ENCODE results near the gene NCKAP5. TPM values are rescaled to one million over a fixed set of nuclear protein-coding genes. Genes with fewer than 3 reads are reported as not detected.
A peak's percentile ranks its signal among the peaks of the same experiment; 100 is the strongest.

NCKAP5 gene
- total RNA-seq, 6 donors from 2014 or later = 22.1 to 51.1 (median 41.4) TPM

DNA sequence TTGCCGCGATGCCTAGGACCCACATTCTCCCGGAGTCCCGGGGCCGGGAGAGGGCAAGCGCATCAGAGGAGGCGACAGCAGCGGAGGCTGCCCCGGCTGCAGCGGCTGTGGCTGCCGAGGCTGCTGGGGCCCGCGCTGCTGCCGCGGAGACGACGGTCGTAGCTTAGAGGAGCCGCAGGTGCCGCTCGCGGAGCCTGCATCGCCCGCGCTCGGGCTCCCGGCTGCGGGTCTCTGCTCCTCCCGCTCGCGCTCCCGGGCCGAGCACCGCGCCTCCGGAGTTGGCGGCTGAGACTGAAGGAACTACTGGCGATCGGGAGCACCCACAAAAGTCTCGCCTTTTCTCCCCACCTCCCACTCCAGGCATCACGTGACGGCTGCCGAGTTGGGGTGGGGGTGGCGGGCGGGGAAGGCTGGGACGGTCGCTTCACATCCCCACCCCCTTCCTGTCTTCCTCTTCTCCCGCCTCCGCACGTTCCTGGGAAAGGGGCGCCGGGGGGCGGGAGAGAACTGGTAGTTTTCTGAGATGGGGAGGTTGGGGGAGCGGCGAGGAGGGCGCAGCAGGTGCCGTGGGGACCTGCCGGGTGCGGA is 898.3 kb downstream of the NCKAP5 start, which contains the start of gene LYPD1:
LYPD1 (minus strand) TSS at position 298 of the 588 bp plus-strand sequence; CDS start at position 25, 273 bp downstream.
- DNase-seq (peak in 1 of 2 donors; percentile 84), ATAC-seq (ENCODE audit: low FRiP score in 2 of 2) (peak in 1 of 2 donors; percentile 41)
- H3K4me1 ChIP-seq = peaks cover 21 to 34% (median 32%) of the 10 kb centered on the region in 4 donors
- H3K27ac ChIP-seq = no peak within 1 kb of the TSS
- no peaks in the 10 kb centered on the region for H3K36me3 ChIP-seq
- TF ChIP-seq POLR2A (IDR thresholded peaks at IDR 0.05) = no peak
- TF ChIP-seq CTCF (IDR thresholded peaks at IDR 0.05) = no peak
- no peak for TF ChIP-seq POLR2AphosphoS5 (IDR thresholded peaks at IDR 0.05)
- TF ChIP-seq EP300 (IDR thresholded peaks at IDR 0.05) = no peak
- H3K9me3 ChIP-seq = no peaks in the 10 kb centered on the region
- 5% methylated on average over 34 of the region's 59 CpGs; no CpG with 5 or more reads in 1 of the 2 donors for WGBS, 2 donors
- peaks cover 0 to 34% (median 15%) of the 10 kb centered on the region in 4 donors for H3K27me3 ChIP-seq
- peak within 1 kb of the TSS; percentile 42 to 54 (median 49) for H3K4me3 ChIP-seq

DNA sequence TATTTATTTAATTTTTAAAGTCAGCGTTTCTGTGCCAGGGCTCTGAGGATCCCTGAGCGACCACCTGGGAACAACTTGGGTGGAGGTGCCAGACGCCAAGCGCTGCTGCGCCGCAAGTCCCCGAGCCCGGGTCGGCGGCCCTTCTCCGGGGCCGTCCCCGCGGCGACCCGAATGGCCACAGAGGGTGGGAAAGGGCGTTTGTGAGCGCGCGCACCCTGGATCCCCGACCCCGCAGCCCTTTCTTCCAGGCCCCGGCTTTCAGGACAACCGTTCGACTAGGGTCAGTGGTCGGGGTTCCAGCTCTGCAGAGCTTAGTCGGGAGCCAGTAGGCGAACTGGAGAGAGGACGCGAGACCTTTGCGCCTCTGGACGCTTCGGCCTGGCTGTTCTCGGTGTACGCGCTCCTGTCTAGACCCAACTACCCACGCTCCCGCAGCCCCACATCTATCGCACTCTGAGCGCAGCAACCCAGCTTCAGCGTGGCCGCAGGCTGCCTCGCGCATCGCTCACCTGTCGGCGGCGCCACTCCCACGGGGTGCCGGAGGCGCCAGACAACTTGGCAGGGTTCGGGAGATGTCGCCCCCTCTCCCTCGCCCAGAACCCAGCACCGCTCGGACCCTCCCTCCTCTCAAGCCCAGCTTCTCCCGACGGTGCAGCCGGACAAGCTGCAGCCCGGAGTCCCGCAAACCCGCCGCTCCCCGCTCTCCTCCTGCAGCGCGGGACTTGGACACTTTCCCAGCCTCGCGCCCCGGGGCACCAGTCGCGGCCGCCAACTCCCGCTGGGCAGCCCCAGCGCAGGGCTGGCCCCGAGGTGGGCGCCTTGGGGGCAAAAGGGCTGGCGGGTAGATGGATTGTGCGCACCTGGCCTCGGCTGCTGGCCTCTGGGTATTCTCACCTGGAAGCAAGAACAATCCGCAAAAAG is 899.0 kb downstream of the NCKAP5 start:
- WGBS, 2 donors = 3 to 5% methylated on average over 17 to 66 of the region's 80 CpGs
- H3K27me3 ChIP-seq = peaks cover 0 to 34% (median 15%) of the 10 kb centered on the region in 4 donors
- ATAC-seq (ENCODE audit: low FRiP score in 2 of 2) = peak; percentile 9 to 18
- no peak overlapping the region for H3K27ac ChIP-seq
- H3K4me1 ChIP-seq = peaks cover 21 to 34% (median 32%) of the 10 kb centered on the region in 4 donors
- H3K9me3 ChIP-seq = no peaks in the 10 kb centered on the region
- TF ChIP-seq CTCF (IDR thresholded peaks at IDR 0.05) (no peak), EP300 (IDR thresholded peaks at IDR 0.05) (no peak), POLR2AphosphoS5 (IDR thresholded peaks at IDR 0.05) (no peak), POLR2A (IDR thresholded peaks at IDR 0.05) (no peak)
- no peaks in the 10 kb centered on the region for H3K36me3 ChIP-seq
- peak in 1 of 2 donors; percentile 82 for DNase-seq
- peak overlapping the region; percentile 42 to 54 (median 49) for H3K4me3 ChIP-seq

DNA sequence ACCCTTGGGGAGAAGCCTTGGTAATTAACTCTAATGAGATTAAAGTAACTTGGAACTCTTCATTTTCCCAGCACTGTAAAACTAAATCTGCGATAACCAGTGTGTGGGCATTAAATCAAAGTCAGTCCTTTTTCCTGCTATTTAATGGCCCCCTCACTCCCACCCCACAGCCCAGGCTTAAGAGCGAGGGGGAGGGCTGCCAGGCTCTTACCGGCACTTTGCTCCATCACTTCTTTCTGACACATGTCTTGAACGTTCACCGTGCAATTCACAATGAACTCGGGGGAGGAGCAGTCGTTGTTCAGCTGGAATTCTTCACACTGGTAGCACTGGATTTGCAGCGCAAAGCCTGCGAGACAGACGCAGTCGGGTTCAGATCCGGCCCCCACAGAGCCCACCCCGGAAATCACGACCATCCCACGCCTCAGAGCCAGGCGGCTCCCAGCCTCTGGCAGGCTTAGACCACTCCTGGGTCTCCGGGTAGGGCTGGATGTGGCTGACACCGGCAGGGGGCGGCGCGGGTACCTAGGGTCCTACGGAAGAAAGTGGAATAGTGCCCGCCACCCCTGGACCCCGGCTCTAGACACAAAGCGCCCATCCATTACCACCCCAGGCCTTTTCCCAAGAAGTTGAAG is 900.0 kb downstream of the NCKAP5 start:
- 9 to 10% methylated on average over 17 to 19 of the region's 25 CpGs for WGBS, 2 donors
- no peak overlapping the region for H3K27ac ChIP-seq
- H3K27me3 ChIP-seq = peaks cover 0 to 34% (median 15%) of the 10 kb centered on the region in 4 donors
- no peak for TF ChIP-seq EP300 (IDR thresholded peaks at IDR 0.05)
- no peak for TF ChIP-seq POLR2AphosphoS5 (IDR thresholded peaks at IDR 0.05)
- TF ChIP-seq CTCF (IDR thresholded peaks at IDR 0.05) = no peak
- no peak for TF ChIP-seq POLR2A (IDR thresholded peaks at IDR 0.05)
- DNase-seq (peak in 1 of 2 donors; percentile 68), ATAC-seq (ENCODE audit: low FRiP score in 2 of 2) (no peak)
- no peaks in the 10 kb centered on the region for H3K36me3 ChIP-seq
- H3K9me3 ChIP-seq = no peaks in the 10 kb centered on the region
- peak overlapping the region in 1 of 4 donors; percentile 53 for H3K4me3 ChIP-seq
- H3K4me1 ChIP-seq = peaks cover 21 to 34% (median 32%) of the 10 kb centered on the region in 4 donors

DNA sequence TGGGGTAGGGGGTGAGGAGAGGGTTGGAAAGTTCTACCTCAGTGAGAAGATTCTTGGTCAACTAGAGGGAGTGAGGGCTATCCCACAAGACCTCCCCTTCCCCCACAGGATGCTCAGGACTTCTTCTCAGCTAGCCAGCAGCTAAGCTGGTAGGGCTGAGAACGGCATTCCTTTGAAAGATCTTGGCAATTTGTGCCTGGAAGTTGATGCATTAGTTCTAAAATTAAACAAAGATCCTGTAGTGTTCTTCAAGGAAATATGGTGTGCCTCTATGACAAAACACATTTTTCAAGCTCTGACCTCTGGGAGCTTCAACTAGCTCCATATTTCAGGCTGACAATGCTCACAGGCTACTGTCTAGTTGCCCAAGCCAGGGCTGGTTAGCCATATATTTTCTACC is 900.6 kb downstream of the NCKAP5 start:
- Histone ChIP-seq H3K36me3 (no peaks in the 10 kb centered on the region), H3K27me3 (peaks cover 0 to 34% (median 15%) of the 10 kb centered on the region in 4 donors), H3K9me3 (no peaks in the 10 kb centered on the region), H3K27ac (no peak overlapping the region), H3K4me1 (peaks cover 21 to 34% (median 32%) of the 10 kb centered on the region in 4 donors), H3K4me3 (no peak overlapping the region)
- DNase-seq (no peak), ATAC-seq (ENCODE audit: low FRiP score in 2 of 2) (no peak)
- no peak for TF ChIP-seq CTCF (IDR thresholded peaks at IDR 0.05)
- TF ChIP-seq EP300 (IDR thresholded peaks at IDR 0.05) = no peak
- no peak for TF ChIP-seq POLR2A (IDR thresholded peaks at IDR 0.05)
- TF ChIP-seq POLR2AphosphoS5 (IDR thresholded peaks at IDR 0.05) = no peak
- WGBS, 2 donors = 33 to 55% methylated on average over 1 of the region's 1 CpG

Measured in upper lobe of left lung (tissue), 6 donors.